ENCODE data around the gene FSCN2. TPM values are rescaled to one million over a fixed set of nuclear protein-coding genes. Genes with fewer than 3 reads are reported as not detected.
A peak's percentile ranks its signal among the peaks of the same experiment; 100 is the strongest.

Gene FSCN2
- polyA plus RNA-seq, 1 donor (not counting 4 experiments of a cell fraction or from before 2014, with no cell fraction given), result not detected

DNA sequence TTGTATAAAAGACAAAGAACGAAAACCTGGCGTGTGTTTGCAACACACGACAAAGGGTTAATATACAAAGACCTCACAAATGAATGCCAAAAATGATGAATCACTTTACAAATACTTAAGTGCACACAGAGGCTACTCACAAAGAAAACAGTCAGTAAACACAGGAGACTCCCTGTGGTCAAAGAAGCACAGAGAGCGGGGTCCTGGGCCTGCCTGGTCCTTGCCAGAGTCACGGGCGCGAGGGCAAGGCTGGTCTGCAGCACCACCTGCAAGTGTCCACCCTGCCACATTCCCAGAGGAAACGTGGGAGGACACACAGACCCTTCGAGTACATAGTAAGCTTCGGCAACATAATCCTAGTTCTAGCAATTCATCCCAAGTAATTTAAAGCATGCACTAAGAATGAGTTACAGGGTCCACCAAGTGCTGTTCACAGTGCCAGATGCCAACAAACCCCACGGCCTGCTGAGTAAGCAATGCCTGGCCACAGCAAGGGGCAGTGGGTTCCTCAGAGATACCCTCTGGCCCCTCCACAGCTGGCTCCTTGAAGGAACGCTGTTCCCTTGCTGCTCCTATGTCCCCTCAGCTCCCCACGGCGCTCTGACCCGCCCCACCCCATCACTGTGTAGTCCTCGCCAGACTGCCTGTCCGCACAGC lies 48.6 kb downstream of the FSCN2 start:
- DNase-seq (ENCODE audit: low read depth, low spot score) (no peak), FAIRE-seq (peak; percentile 53)
- H3K4me3 ChIP-seq (ENCODE audit: control insufficient read depth in 2 of 3, extremely low read depth in 1 of 3, insufficient read depth in 2 of 3, low read depth in 1 of 3, low read length in 3 of 3), result no peak overlapping the region
- dilution Hi-C loops (cut with MboI; ENCODE audit: extremely low pct_ligation_motif_present, low sequenced_read_pairs), result no loop called here
- peaks cover 13% of the 10 kb centered on the region for H3K9me1 ChIP-seq (ENCODE audit: control insufficient read depth, extremely low read depth, insufficient read depth, low read length)
- peaks cover 19% of the 10 kb centered on the region for H3K79me2 ChIP-seq (ENCODE audit: control insufficient read depth, insufficient read depth, low read length)
- TF ChIP-seq, protein P1, sequence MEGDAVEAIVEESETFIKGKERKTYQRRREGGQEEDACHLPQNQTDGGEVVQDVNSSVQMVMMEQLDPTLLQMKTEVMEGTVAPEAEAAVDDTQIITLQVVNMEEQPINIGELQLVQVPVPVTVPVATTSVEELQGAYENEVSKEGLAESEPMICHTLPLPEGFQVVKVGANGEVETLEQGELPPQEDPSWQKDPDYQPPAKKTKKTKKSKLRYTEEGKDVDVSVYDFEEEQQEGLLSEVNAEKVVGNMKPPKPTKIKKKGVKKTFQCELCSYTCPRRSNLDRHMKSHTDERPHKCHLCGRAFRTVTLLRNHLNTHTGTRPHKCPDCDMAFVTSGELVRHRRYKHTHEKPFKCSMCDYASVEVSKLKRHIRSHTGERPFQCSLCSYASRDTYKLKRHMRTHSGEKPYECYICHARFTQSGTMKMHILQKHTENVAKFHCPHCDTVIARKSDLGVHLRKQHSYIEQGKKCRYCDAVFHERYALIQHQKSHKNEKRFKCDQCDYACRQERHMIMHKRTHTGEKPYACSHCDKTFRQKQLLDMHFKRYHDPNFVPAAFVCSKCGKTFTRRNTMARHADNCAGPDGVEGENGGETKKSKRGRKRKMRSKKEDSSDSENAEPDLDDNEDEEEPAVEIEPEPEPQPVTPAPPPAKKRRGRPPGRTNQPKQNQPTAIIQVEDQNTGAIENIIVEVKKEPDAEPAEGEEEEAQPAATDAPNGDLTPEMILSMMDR (optimal IDR thresholded peaks at IDR 0.05 in 1 of 3, IDR thresholded peaks at IDR 0.05 in 1 of 3, conservative IDR thresholded peaks at IDR 0.05 in 1 of 3; ENCODE audit: extremely low read depth in 1 of 3, insufficient read depth in 2 of 3, low read length in 3 of 3), result no peak
- TF ChIP-seq EZH2 (IDR thresholded peaks at IDR 0.05; ENCODE audit: low read length), result no peak
- H3K27ac ChIP-seq (ENCODE audit: control insufficient read depth, insufficient read depth, low read length), result no peak overlapping the region
- peaks cover 4% of the 10 kb centered on the region for H4K20me1 ChIP-seq (ENCODE audit: control insufficient read depth, extremely low read depth, insufficient read depth, low read length)
- H3K9ac ChIP-seq (ENCODE audit: control insufficient read depth, extremely low read depth, insufficient read depth, low read length), result no peak overlapping the region
- H3K4me1 ChIP-seq (ENCODE audit: control insufficient read depth, extremely low read depth, insufficient read depth, low read length), result peaks cover 41% of the 10 kb centered on the region
- peak overlapping the region; percentile 18 for H3K4me2 ChIP-seq (ENCODE audit: control insufficient read depth, extremely low read depth, insufficient read depth, low read depth, low read length)
- H3K9me3 ChIP-seq (ENCODE audit: control insufficient read depth, low read depth, low read length), result no peaks in the 10 kb centered on the region
- H3K36me3 ChIP-seq (ENCODE audit: control insufficient read depth in 2 of 2, extremely low read depth in 1 of 2, insufficient read depth in 2 of 2, low read length in 2 of 2), result peaks cover 22 to 40% of the 10 kb centered on the region in 2 experiments
- no peak overlapping the region for H2AFZ ChIP-seq (ENCODE audit: control insufficient read depth, low read length)
- no peaks in the 10 kb centered on the region for H3K27me3 ChIP-seq (ENCODE audit: control insufficient read depth, extremely low read depth, insufficient read depth, low read length)

DNA sequence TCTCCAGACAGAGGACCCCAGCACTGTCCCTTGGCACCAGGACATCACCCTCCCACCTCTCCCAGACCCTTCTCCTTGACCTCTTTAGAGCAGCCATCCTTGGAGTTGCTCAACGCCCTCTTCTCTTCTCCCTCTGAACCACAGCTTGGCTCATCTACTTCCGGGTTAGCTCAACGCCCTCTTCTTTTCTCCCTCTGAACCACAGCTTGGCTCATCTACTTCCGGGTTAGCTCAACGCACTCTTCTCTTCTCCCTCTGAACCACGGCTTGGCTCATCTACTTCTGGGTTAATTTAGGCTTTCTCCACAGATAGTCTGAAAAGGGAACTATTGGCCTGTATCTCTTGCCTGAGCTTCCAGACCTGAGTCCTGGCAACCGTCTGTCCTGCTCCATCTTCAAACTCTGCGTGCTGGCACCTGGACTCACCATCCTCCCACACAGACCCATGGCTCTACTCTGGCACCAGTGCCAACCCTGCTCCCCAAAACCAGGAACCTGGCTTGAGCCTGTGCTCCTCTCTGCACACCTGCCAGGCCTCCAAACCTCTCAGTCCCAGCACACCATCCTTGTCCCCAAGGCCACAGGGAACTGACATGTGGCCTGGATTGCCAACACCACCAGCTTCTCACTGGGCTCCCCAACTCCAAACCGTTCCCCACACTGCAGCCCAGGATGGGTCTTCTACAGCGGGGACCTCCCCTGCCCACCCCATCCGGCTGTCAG lies 49.3 kb downstream of the FSCN2 start:
- H3K27ac ChIP-seq (ENCODE audit: control insufficient read depth, insufficient read depth, low read length), result no peak overlapping the region
- no peak for TF ChIP-seq EZH2 (IDR thresholded peaks at IDR 0.05; ENCODE audit: low read length)

More for the DNA sequence above, 49.3 kb downstream of the FSCN2 start:
- H3K79me2 ChIP-seq (ENCODE audit: control insufficient read depth, insufficient read depth, low read length), result peaks cover 19% of the 10 kb centered on the region
- H3K27me3 ChIP-seq (ENCODE audit: control insufficient read depth, extremely low read depth, insufficient read depth, low read length), result no peaks in the 10 kb centered on the region
- DNase-seq (ENCODE audit: low read depth, low spot score), result no peak
- no peak overlapping the region for H3K4me3 ChIP-seq (ENCODE audit: control insufficient read depth in 2 of 3, extremely low read depth in 1 of 3, insufficient read depth in 2 of 3, low read depth in 1 of 3, low read length in 3 of 3)
- no peak for FAIRE-seq
- H4K20me1 ChIP-seq (ENCODE audit: control insufficient read depth, extremely low read depth, insufficient read depth, low read length), result peaks cover 4% of the 10 kb centered on the region
- H3K9ac ChIP-seq (ENCODE audit: control insufficient read depth, extremely low read depth, insufficient read depth, low read length), result no peak overlapping the region
- dilution Hi-C loops (cut with MboI; ENCODE audit: extremely low pct_ligation_motif_present, low sequenced_read_pairs), result no loop called here
- peaks cover 21 to 44% of the 10 kb centered on the region in 2 experiments for H3K36me3 ChIP-seq (ENCODE audit: control insufficient read depth in 2 of 2, extremely low read depth in 1 of 2, insufficient read depth in 2 of 2, low read length in 2 of 2)
- H2AFZ ChIP-seq (ENCODE audit: control insufficient read depth, low read length), result no peak overlapping the region
- peaks cover 43% of the 10 kb centered on the region for H3K4me1 ChIP-seq (ENCODE audit: control insufficient read depth, extremely low read depth, insufficient read depth, low read length)
- peak overlapping the region; percentile 22 for H3K4me2 ChIP-seq (ENCODE audit: control insufficient read depth, extremely low read depth, insufficient read depth, low read depth, low read length)
- H3K9me1 ChIP-seq (ENCODE audit: control insufficient read depth, extremely low read depth, insufficient read depth, low read length), result peaks cover 13% of the 10 kb centered on the region
- no peaks in the 10 kb centered on the region for H3K9me3 ChIP-seq (ENCODE audit: control insufficient read depth, low read depth, low read length)
